Tibial nerve (tissue), 3 donors: ENCODE results near the gene SOS1.

Experiments
- POLR2A ChIP-seq, 2 donors: fragments of 450-650 bp; IDR thresholded peaks; one replicate each; pipeline ENCODE4 v1.6.1; 2017; ENCODE audit warnings: antibody characterized with exemption in 2 of 2, mild to moderate bottlenecking in 2 of 2, moderate library complexity in 2 of 2
- TF ChIP-seq, protein P1 (sequence below), 5 experiments: fragments of 200-600 bp in 3 of 5; fragments of 450-650 bp in 2 of 5; sonication (generic) in 3 of 5; IDR thresholded peaks; one replicate each; pipeline ENCODE4 v1.5.1; 2016 to 2019; ENCODE audit warnings: antibody characterized with exemption in 5 of 5, mild to moderate bottlenecking in 3 of 5, moderate library complexity in 2 of 5

DNA sequence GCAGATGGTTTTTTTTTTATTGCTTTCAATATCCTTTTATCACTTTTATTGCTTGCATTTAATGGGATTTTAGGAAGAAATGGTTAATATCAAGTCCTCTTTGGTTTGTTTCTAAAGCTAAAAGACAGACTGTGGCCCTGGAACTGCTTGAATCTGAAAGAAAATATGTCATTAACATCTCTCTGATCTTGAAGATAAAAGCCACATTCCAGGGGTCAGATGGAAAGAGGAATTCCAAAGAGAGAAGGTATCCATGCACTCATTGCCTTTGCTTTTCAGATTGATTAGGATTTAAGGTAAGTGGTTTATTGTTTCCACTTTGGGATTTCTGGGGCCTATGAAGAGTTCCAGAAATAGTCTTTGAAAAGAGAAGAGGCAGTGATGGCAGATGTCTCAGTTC, 177.1 kb downstream of the SOS1 start:
- TF ChIP-seq, protein P1, sequence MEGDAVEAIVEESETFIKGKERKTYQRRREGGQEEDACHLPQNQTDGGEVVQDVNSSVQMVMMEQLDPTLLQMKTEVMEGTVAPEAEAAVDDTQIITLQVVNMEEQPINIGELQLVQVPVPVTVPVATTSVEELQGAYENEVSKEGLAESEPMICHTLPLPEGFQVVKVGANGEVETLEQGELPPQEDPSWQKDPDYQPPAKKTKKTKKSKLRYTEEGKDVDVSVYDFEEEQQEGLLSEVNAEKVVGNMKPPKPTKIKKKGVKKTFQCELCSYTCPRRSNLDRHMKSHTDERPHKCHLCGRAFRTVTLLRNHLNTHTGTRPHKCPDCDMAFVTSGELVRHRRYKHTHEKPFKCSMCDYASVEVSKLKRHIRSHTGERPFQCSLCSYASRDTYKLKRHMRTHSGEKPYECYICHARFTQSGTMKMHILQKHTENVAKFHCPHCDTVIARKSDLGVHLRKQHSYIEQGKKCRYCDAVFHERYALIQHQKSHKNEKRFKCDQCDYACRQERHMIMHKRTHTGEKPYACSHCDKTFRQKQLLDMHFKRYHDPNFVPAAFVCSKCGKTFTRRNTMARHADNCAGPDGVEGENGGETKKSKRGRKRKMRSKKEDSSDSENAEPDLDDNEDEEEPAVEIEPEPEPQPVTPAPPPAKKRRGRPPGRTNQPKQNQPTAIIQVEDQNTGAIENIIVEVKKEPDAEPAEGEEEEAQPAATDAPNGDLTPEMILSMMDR (IDR thresholded peaks at IDR 0.05): no peak
- TF ChIP-seq POLR2A (IDR thresholded peaks at IDR 0.05): no peak
